ENCODE data around the gene MAP3K2.
"Not testable (repeated sequence)": the region's sequence is repeated elsewhere in the genome, so short reads cannot be mapped to it uniquely, and the experiment has no call there.

MAP3K2 gene

DNA sequence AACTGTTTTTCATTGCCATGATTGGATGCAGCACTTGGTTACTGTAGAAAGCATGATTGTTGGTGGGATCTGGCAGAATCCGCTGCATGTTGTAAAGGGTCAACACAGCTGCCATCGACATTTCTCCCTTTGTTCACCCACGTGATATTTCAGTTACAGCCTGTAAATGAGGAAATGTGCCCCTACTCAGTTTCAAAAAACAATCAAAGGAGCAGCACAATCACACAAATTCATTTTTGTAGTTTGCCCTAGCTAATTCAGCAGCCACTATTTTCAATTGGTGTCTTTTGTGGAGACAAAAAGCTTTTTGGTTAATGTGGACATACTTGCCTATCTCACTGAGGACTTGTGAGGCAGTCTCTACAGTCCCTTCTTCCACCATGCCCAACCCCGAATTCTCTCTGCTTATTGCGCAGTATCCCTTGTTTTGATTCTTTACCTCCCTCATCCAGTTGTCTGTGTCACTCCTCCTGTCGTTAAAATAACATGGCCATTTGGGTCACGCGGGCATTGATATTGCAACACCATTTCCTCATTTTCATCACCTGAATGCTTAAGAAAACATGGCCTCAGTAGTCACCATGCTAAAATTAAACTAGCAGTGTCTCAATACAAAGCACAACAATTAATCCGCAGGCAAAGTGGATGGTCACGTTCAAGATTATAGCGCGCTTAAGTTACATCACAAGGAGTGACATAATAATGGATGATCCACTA is 24.0 kb upstream of the MAP3K2 start:
- no peaks in the 10 kb centered on the region for H3K79me2 ChIP-seq
- H3K4me2 ChIP-seq (ENCODE audit: low read length) = no peak overlapping the region
- H3K9me3 ChIP-seq (ENCODE audit: control insufficient read depth, low read length) = no peaks in the 10 kb centered on the region
- H3K36me3 ChIP-seq (ENCODE audit: control insufficient read depth, insufficient read depth, low read length) = no peaks in the 10 kb centered on the region
- no peak overlapping the region for H3K27ac ChIP-seq
- TF ChIP-seq, protein P1, sequence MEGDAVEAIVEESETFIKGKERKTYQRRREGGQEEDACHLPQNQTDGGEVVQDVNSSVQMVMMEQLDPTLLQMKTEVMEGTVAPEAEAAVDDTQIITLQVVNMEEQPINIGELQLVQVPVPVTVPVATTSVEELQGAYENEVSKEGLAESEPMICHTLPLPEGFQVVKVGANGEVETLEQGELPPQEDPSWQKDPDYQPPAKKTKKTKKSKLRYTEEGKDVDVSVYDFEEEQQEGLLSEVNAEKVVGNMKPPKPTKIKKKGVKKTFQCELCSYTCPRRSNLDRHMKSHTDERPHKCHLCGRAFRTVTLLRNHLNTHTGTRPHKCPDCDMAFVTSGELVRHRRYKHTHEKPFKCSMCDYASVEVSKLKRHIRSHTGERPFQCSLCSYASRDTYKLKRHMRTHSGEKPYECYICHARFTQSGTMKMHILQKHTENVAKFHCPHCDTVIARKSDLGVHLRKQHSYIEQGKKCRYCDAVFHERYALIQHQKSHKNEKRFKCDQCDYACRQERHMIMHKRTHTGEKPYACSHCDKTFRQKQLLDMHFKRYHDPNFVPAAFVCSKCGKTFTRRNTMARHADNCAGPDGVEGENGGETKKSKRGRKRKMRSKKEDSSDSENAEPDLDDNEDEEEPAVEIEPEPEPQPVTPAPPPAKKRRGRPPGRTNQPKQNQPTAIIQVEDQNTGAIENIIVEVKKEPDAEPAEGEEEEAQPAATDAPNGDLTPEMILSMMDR (IDR thresholded peaks at IDR 0.05) = no peak
- H2AFZ ChIP-seq = no peak overlapping the region
- H3K27me3 ChIP-seq (ENCODE audit: control insufficient read depth, insufficient read depth, low read length) = no peaks in the 10 kb centered on the region
- peaks cover 10% of the 10 kb centered on the region for H3K4me1 ChIP-seq
- H3K4me3 ChIP-seq (ENCODE audit: low read depth, low read length) = no peak overlapping the region
- H3K9ac ChIP-seq = no peak overlapping the region

DNA sequence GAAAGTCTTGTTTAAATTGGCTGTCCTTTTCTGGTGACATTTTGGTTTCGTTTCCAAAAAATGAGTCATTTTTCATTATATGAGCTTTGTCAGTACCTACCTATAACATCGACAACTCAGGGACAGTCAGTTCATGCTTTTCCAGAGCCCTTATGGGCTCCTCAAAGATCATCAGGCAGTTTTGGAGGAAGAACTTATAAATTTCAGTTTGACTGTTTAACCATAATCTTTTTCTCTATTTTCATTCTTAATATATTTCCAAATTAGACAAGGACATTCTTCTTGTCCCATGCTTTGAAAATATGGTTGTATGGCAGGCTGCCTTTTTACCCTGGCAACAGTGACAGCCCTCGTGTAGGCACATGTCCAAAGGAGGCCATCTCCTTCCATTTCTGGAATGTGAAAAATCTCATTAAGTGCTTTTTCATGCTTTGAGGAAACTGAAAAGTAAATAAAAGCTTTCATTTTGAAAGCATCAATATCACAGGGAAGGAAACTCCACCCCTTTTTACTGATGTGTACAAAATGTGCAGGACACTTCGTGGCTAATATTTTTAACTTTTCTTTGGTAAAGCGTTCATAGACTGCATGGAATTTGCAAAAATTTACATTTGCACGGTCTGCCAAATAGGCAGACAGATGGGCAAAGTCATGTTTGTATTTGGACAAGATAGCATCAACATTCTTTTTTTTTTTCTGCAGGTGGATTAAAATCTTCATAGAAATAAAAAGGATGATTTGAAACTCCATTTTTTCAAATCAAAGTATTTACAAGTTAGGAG is 23.3 kb upstream of the MAP3K2 start:
- no peaks in the 10 kb centered on the region for H3K79me2 ChIP-seq
- no peak overlapping the region for H3K4me3 ChIP-seq (ENCODE audit: low read depth, low read length)
- H2AFZ ChIP-seq = peak overlapping the region; percentile 26
- H3K27me3 ChIP-seq (ENCODE audit: control insufficient read depth, insufficient read depth, low read length) = no peaks in the 10 kb centered on the region
- peak overlapping the region; percentile 36 for H3K27ac ChIP-seq
- H3K9ac ChIP-seq = no peak overlapping the region
- TF ChIP-seq, protein P1 (IDR thresholded peaks at IDR 0.05) = no peak
- H3K4me2 ChIP-seq (ENCODE audit: low read length) = peak overlapping the region; percentile 48
- H3K9me3 ChIP-seq (ENCODE audit: control insufficient read depth, low read length) = no peaks in the 10 kb centered on the region
- H3K36me3 ChIP-seq (ENCODE audit: control insufficient read depth, insufficient read depth, low read length) = no peaks in the 10 kb centered on the region
- H3K4me1 ChIP-seq = peaks cover 10% of the 10 kb centered on the region

DNA sequence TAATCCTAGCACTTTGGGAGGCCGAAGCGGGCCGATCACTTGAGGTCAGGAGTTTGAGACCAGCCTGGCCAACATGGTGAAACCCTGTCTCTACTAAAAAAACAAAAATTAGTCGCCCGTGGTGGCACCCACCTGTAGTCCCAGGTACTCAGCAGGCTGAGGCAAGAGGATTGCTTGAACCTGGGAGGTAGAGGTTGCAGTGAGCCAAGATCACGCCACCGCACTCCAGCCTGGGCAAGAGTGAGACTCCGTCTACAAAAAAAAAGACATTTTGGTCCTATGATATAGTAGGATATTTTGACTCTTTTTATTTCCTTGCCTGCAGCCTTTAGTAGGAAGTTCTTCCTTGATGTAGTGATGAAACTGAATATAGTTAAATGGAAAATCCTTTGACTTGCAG is 21.9 kb upstream of the MAP3K2 start:
- H3K4me3 ChIP-seq (ENCODE audit: low read depth, low read length); H3K9ac ChIP-seq; H3K79me2 ChIP-seq; H3K36me3 ChIP-seq (ENCODE audit: control insufficient read depth, insufficient read depth, low read length); H3K9me3 ChIP-seq (ENCODE audit: control insufficient read depth, low read length); H2AFZ ChIP-seq; H3K27me3 ChIP-seq (ENCODE audit: control insufficient read depth, insufficient read depth, low read length); H3K27ac ChIP-seq; H3K4me1 ChIP-seq; H3K4me2 ChIP-seq (ENCODE audit: low read length): not testable (repeated sequence)

DNA sequence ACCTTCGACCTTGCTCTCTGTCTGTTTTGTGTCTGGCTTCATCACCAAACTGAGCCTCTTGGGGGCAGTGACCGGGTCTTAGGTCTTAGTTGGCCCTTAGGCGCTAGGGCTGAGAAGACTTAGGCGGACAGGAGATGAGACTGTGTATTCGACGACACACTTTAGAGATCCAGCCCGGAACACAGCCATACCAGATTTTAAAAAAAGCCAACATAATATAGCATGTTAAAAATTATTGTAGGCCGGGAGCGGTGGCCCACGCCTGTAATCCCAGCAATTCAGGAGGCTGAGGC is 21.0 kb upstream of the MAP3K2 start:
- no peaks in the 10 kb centered on the region for H3K27me3 ChIP-seq (ENCODE audit: control insufficient read depth, insufficient read depth, low read length)
- H3K4me3 ChIP-seq (ENCODE audit: low read depth, low read length) = peak overlapping the region; percentile 43
- H3K36me3 ChIP-seq (ENCODE audit: control insufficient read depth, insufficient read depth, low read length) = no peaks in the 10 kb centered on the region
- peak overlapping the region; percentile 75 for H3K9ac ChIP-seq
- H3K4me1 ChIP-seq = peaks cover 12% of the 10 kb centered on the region
- no peaks in the 10 kb centered on the region for H3K79me2 ChIP-seq
- TF ChIP-seq, protein P1 (IDR thresholded peaks at IDR 0.05) = no peak
- H3K4me2 ChIP-seq (ENCODE audit: low read length) = peak overlapping the region; percentile 79
- no peaks in the 10 kb centered on the region for H3K9me3 ChIP-seq (ENCODE audit: control insufficient read depth, low read length)
- H3K27ac ChIP-seq = peak overlapping the region; percentile 85
- H2AFZ ChIP-seq = peak overlapping the region; percentile 98

DNA sequence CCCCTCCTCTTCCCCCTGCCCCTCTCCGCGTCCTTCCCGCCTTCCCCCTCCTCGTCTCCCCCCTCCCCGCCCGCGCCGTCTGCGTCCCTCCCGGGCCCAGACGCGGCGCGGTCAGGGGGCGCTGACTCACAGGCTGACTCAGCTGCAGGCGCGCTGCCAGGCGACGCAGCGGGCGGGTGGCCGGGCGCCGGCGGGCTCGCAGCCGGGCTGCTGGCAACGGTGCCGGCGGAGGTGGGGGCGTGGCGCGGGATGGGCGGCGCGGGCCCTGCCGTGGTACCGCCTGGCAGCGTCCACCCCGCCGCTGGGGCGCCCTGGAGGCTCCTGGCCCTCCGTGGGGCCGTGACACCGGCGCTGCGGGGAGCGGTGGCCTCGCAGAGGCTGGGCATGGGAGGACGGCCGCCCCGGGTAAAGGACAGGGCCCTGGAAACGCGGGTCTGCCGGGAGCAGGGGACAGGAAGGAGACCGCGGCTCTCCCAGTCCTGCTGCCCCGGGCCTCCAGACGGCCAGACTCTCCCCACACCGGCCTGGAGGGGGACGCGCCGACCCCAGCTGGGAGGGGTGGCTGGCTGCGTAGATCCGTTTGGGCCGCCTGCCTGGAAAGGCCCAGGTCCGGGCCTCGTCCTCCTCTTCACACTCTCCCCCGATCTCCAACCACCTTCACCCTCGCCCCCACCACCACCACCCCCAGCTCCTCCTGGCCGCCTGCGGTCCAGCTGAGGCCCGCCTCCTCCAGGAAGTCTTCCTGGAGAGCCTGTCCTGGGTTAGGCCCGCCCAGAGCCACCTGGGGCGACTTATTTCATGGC is 20.4 kb upstream of the MAP3K2 start:
- TF ChIP-seq, protein P1 (IDR thresholded peaks at IDR 0.05) = no peak
- H3K79me2 ChIP-seq = no peaks in the 10 kb centered on the region
- peaks cover 16% of the 10 kb centered on the region for H3K4me1 ChIP-seq
- H3K27me3 ChIP-seq (ENCODE audit: control insufficient read depth, insufficient read depth, low read length) = no peaks in the 10 kb centered on the region
- H2AFZ ChIP-seq = peak overlapping the region; percentile 98
- H3K4me3 ChIP-seq (ENCODE audit: low read depth, low read length) = peak overlapping the region; percentile 43
- H3K9ac ChIP-seq = peak overlapping the region; percentile 75
- no peaks in the 10 kb centered on the region for H3K9me3 ChIP-seq (ENCODE audit: control insufficient read depth, low read length)
- H3K4me2 ChIP-seq (ENCODE audit: low read length) = peak overlapping the region; percentile 79
- H3K27ac ChIP-seq = peak overlapping the region; percentile 85
- no peaks in the 10 kb centered on the region for H3K36me3 ChIP-seq (ENCODE audit: control insufficient read depth, insufficient read depth, low read length)

Measured in parathyroid adenoma (tissue), 2 donors.